Measurements from ENCODE around the gene COL6A5.

COL6A5 gene

GRCh38 chr3:130517602-130518001, 172.1 kb downstream of the COL6A5 start:
- DNase-seq (ENCODE audit: low read depth): no peak

GRCh38 chr3:130519754-130520153, 174.3 kb downstream of the COL6A5 start:
- no peak for DNase-seq (ENCODE audit: low read depth)

- DNase-seq (ENCODE audit: low read depth): no peak
Observed at GRCh38 chr3:130522399-130522798, 176.9 kb downstream of the COL6A5 start.

GRCh38 chr3:130527426-130527825, 182.0 kb downstream of the COL6A5 start:
- no peak for DNase-seq (ENCODE audit: low read depth)

- no peak for DNase-seq (ENCODE audit: low read depth)
Observed at GRCh38 chr3:130528120-130528519, 182.6 kb downstream of the COL6A5 start.

GRCh38 chr3:130529486-130530215, 184.2 kb downstream of the COL6A5 start:
- DNase-seq (ENCODE audit: low read depth): no peak

GRCh38 chr3:130533247-130533646, 187.8 kb downstream of the COL6A5 start:
- DNase-seq (ENCODE audit: low read depth): no peak

Data from stimulated activated CD8-positive, alpha-beta memory T cell treated with anti-CD3 and anti-CD28 coated beads, Interleukin-7, amount 100 ng/mL, for 24 hours (primary cell).